Trophoblast cell (in vitro differentiated cells and primary cell): Measurements from ENCODE around the gene ANP32E.

Experiments
- DNase-seq, 2 donors: peaks; one replicate each; pipeline ENCODE4 v3.0.0-alpha.2; 2016
- H2AFZ ChIP-seq: 2 replicates; pipeline ENCODE4 v1.6.1; 2013; ENCODE audit warnings: low read length, moderate library complexity, mild to moderate bottlenecking; ENCODE audit not compliant: insufficient read depth, poor library complexity
- H2AK5ac ChIP-seq: 2 replicates; pipeline ENCODE4 v1.6.1; 2013; ENCODE audit warnings: mild to moderate bottlenecking, low read length
- H2BK120ac ChIP-seq: 2 replicates; pipeline ENCODE4 v1.6.1; 2013; ENCODE audit warnings: low read length, mild to moderate bottlenecking, moderate library complexity; ENCODE audit not compliant: insufficient read depth, poor library complexity
- H2BK12ac ChIP-seq: 2 replicates; pipeline ENCODE4 v1.6.1; 2013; ENCODE audit warnings: mild to moderate bottlenecking, low read length, moderate library complexity
- H2BK5ac ChIP-seq: 2 replicates; pipeline ENCODE4 v1.6.1; 2013; ENCODE audit warnings: low read length, low read depth, moderate library complexity, mild to moderate bottlenecking; ENCODE audit not compliant: poor library complexity
- H3K14ac ChIP-seq: 2 replicates; pipeline ENCODE4 v1.6.1; 2013; ENCODE audit warnings: mild to moderate bottlenecking, low read length
- H3K18ac ChIP-seq: 2 replicates; pipeline ENCODE4 v1.6.1; 2013; ENCODE audit warnings: mild to moderate bottlenecking, low read length
- H3K23ac ChIP-seq: 2 replicates; pipeline ENCODE4 v1.6.1; 2013; ENCODE audit warnings: low read length
- H3K27ac ChIP-seq: 2 replicates; pipeline ENCODE4 v1.5.1; 2013; ENCODE audit warnings: low read depth, mild to moderate bottlenecking, inconsistent platforms, low read length, moderate library complexity
- H3K27me3 ChIP-seq: 2 replicates; pipeline ENCODE4 v1.6.1; 2013; ENCODE audit warnings: inconsistent platforms, mild to moderate bottlenecking, low read length, moderate library complexity; ENCODE audit not compliant: insufficient read depth
- H3K36me3 ChIP-seq, 2 experiments: 1 replicate in 1 of 2; 2 replicates in 1 of 2; pipeline ENCODE4 v1.6.1; 2013; ENCODE audit warnings: low read length in 2 of 2, mild to moderate bottlenecking in 2 of 2, moderate library complexity in 1 of 2; ENCODE audit not compliant: insufficient read depth in 2 of 2, control insufficient read depth in 1 of 2
- H3K4ac ChIP-seq: 2 replicates; pipeline ENCODE4 v1.6.1; 2013; ENCODE audit warnings: low read depth, mild to moderate bottlenecking, low read length, moderate library complexity
- H3K4me1 ChIP-seq, 2 experiments: 1 replicate in 1 of 2; 2 replicates in 1 of 2; pipeline ENCODE4 v1.6.1; 2013; ENCODE audit warnings: low read length in 2 of 2, mild to moderate bottlenecking in 2 of 2, moderate library complexity in 1 of 2; ENCODE audit not compliant: insufficient read depth in 2 of 2, control insufficient read depth in 1 of 2
- H3K4me2 ChIP-seq: 2 replicates; pipeline ENCODE4 v1.6.1; 2013; ENCODE audit warnings: inconsistent platforms, mild to moderate bottlenecking, low read length, moderate library complexity
- H3K4me3 ChIP-seq: 2 replicates; pipeline ENCODE4 v1.5.1; 2013; ENCODE audit warnings: mild to moderate bottlenecking, low read depth, low read length, inconsistent platforms
- H3K79me1 ChIP-seq: one replicate; pipeline ENCODE4 v1.6.1; 2013; ENCODE audit warnings: low read length
- H3K79me2 ChIP-seq: 2 replicates; pipeline ENCODE4 v1.6.1; 2013; ENCODE audit warnings: low read length, mild to moderate bottlenecking; ENCODE audit not compliant: control insufficient read depth, insufficient read depth, poor library complexity
- H3K9ac ChIP-seq: 2 replicates; pipeline ENCODE4 v1.6.1; 2013; ENCODE audit warnings: mild to moderate bottlenecking, low read length
- H3K9me3 ChIP-seq: 2 replicates; pipeline ENCODE4 v1.6.1; 2013; ENCODE audit warnings: low read depth, mild to moderate bottlenecking, control low read depth, inconsistent platforms, low read length; ENCODE audit not compliant: insufficient read depth
- H4K12ac ChIP-seq: 2 replicates; pipeline ENCODE4 v1.6.1; 2013; ENCODE audit warnings: low read depth, mild to moderate bottlenecking, low read length, moderate library complexity
- H4K8ac ChIP-seq: 2 replicates; pipeline ENCODE4 v1.6.1; 2013; ENCODE audit warnings: low read depth, mild to moderate bottlenecking, low read length, moderate library complexity
- H4K91ac ChIP-seq: one replicate; pipeline ENCODE4 v1.6.1; 2013; ENCODE audit warnings: low read depth, mild to moderate bottlenecking, low read length, moderate library complexity
- WGBS: extraction: QIAGEN DNeasy Blood & Tissue Kit; methylation state at CpG from one replicate; pipeline ENCODE4 v1.1.7; 2013; ENCODE audit warnings: missing lambda C conversion rate; ENCODE audit not compliant: insufficient read length, insufficient coverage; ENCODE audit errors: extremely low coverage; 5-methylcytosine and 5-hydroxymethylcytosine counted together

The ANP32E gene

DNA sequence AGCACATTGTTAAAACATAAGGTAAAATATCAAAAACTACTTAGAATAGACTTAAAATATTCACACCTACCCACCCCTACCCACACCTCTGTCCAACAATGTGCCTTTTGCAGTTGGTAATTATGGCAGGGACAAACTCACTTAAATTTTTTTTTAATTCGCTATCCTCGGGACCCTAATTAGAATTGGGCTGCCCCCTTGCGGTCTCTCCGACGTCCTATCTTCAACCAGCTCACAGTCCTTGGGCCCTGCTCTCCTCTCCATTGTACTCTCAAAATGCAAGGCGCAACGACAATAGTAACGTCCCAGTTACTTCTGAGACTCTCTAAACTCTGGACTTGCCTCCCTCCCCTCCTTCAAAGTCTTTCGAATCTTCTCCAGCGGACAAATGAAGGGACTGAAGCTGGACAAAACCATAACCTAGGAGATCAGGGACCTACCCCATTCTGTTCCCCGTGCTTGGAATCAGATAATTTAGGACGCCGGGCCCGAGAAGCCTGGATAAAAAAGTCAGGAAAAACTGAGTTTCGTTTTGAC is 45.4 kb upstream of the ANP32E start:
- Histone ChIP-seq H2AK5ac (no peak overlapping the region), H4K8ac (peak overlapping the region; percentile 55), H2AFZ (peak overlapping the region; percentile 19), H2BK12ac (peak overlapping the region; percentile 24), H3K27me3 (peaks cover 17% of the 10 kb centered on the region), H3K14ac (no peak overlapping the region), H3K36me3 (no peaks in the 10 kb centered on the region), H3K9ac (no peak overlapping the region), H3K23ac (no peak overlapping the region), H4K91ac (no peak overlapping the region), H4K12ac (no peak overlapping the region), H3K27ac (no peak overlapping the region), H3K4me2 (peak overlapping the region; percentile 54), H3K4me1 (peaks cover 7 to 16% of the 10 kb centered on the region in 2 experiments), H3K4ac (no peak overlapping the region), H2BK120ac (no peak overlapping the region), H3K18ac (no peak overlapping the region), H3K4me3 (no peak overlapping the region), H2BK5ac (no peak overlapping the region), H3K79me2 (no peaks in the 10 kb centered on the region), H3K79me1 (no peaks in the 10 kb centered on the region), H3K9me3 (peaks cover 11% of the 10 kb centered on the region)
- no CpG with 5 or more reads among the region's 15 CpGs for WGBS
- peak; percentile 21 to 49 for DNase-seq

DNA sequence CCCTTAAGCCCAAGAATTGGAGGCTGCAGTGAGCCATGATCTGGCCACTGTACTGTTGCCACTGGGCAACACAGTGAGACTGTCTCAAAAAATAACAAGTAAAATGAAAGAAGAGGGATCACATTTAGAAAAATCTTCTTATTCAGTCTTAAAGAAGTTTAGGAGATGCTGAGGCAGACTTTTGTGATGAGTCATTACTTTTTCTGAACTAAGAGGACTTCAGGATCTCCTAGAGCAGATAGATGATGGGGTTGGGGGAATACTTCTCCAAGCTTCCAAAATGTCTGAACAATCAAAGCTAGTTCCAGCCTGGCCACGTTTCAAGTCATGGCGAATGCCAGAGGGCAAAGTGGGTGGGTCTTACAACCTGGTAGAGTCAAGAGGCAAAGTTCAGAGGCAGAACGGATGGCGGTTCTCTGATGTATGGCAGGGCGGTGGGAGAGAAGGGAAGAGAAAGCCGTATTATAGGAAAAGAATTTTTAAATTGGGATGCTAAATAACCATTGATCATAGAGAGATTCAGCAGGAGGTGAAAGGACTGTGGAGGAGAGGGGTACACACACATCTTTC is 44.3 kb upstream of the ANP32E start:
- Histone ChIP-seq H3K36me3 (no peaks in the 10 kb centered on the region), H2BK120ac (no peak overlapping the region), H3K4me1 (peaks cover 7 to 16% of the 10 kb centered on the region in 2 experiments), H2AFZ (no peak overlapping the region), H4K12ac (no peak overlapping the region), H2AK5ac (no peak overlapping the region), H3K79me1 (no peaks in the 10 kb centered on the region), H4K8ac (no peak overlapping the region), H3K79me2 (no peaks in the 10 kb centered on the region), H3K9me3 (peaks cover 11% of the 10 kb centered on the region), H3K9ac (no peak overlapping the region), H3K4me3 (no peak overlapping the region), H4K91ac (no peak overlapping the region), H3K4me2 (no peak overlapping the region), H3K27ac (no peak overlapping the region), H3K23ac (no peak overlapping the region), H3K14ac (no peak overlapping the region), H3K27me3 (peaks cover 17% of the 10 kb centered on the region), H3K18ac (no peak overlapping the region), H3K4ac (no peak overlapping the region), H2BK5ac (no peak overlapping the region), H2BK12ac (no peak overlapping the region)
- DNase-seq: no peak
- no CpG with 5 or more reads among the region's 6 CpGs for WGBS

DNA sequence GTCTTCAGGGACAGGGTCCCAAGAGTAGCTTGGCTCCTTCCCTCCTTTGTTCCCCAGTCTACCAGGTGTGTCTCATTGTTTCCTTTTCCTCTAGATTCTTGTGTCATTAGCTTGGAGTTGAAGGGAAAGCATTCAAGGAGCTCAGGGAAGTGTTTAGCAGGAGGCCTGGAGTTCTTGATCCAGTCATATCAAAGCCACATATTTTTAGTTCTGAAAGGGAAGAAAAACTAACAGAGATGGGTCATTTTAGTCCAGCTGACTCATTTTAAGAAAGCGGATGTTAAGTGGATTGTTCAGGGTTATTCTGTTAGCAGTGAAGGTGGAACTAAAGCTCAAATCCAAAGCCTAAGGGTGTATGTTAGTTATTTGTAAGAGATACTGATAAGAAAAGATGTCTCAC is 37.4 kb upstream of the ANP32E start:
- Histone ChIP-seq H3K4me2 (no peak overlapping the region), H4K8ac (no peak overlapping the region), H3K4ac (no peak overlapping the region), H3K9ac (no peak overlapping the region), H2BK5ac (no peak overlapping the region), H3K4me1 (no peaks in the 10 kb centered on the region), H3K9me3 (no peaks in the 10 kb centered on the region), H2AFZ (no peak overlapping the region), H3K23ac (no peak overlapping the region), H3K18ac (no peak overlapping the region), H3K14ac (no peak overlapping the region), H4K91ac (no peak overlapping the region), H2AK5ac (no peak overlapping the region), H2BK120ac (no peak overlapping the region), H4K12ac (no peak overlapping the region), H3K27ac (no peak overlapping the region), H2BK12ac (no peak overlapping the region), H3K27me3 (no peaks in the 10 kb centered on the region), H3K79me1 (peaks cover 5% of the 10 kb centered on the region), H3K79me2 (peaks cover 5% of the 10 kb centered on the region), H3K4me3 (no peak overlapping the region), H3K36me3 (no peaks in the 10 kb centered on the region)
- WGBS: no CpG with 5 or more reads among the region's 1 CpG
- no peak for DNase-seq

GRCh38 chr1:150271291-150271959 is 35.5 kb upstream of the ANP32E start:
- no peak overlapping the region for H3K4me3 ChIP-seq
- no peak for DNase-seq
- H3K27me3 ChIP-seq: no peaks in the 10 kb centered on the region

More at GRCh38 chr1:150271291-150271959, 35.5 kb upstream of the ANP32E start:
- no peak overlapping the region for H4K91ac ChIP-seq
- no peak overlapping the region for H3K4me2 ChIP-seq
- H3K9me3 ChIP-seq: no peaks in the 10 kb centered on the region
- no peak overlapping the region for H2BK12ac ChIP-seq
- H4K12ac ChIP-seq: no peak overlapping the region
- no peak overlapping the region for H3K4ac ChIP-seq
- no peak overlapping the region for H2AK5ac ChIP-seq
- no peak overlapping the region for H3K9ac ChIP-seq
- no peak overlapping the region for H2BK120ac ChIP-seq
- no peak overlapping the region for H4K8ac ChIP-seq
- H3K79me1 ChIP-seq: peaks cover 5% of the 10 kb centered on the region
- H3K4me1 ChIP-seq: peaks cover 5 to 6% of the 10 kb centered on the region in 2 experiments
- H2AFZ ChIP-seq: no peak overlapping the region
- H3K14ac ChIP-seq: no peak overlapping the region
- WGBS: no CpG with 5 or more reads among the region's 7 CpGs
- H2BK5ac ChIP-seq: no peak overlapping the region
- peaks cover 4 to 9% of the 10 kb centered on the region in 2 experiments for H3K36me3 ChIP-seq
- H3K27ac ChIP-seq: no peak overlapping the region
- H3K79me2 ChIP-seq: peaks cover 10% of the 10 kb centered on the region
- H3K23ac ChIP-seq: no peak overlapping the region
- H3K18ac ChIP-seq: no peak overlapping the region
